T-cell (primary cell): ENCODE measurements around the gene UBR1. TPM values are rescaled to one million over a fixed set of nuclear protein-coding genes. Genes with fewer than 3 reads are reported as not detected.
A peak's percentile ranks its signal among the peaks of the same experiment; 100 is the strongest.

Source experiments
- ATAC-seq, 4 experiments: fragments of 200-7000 bp in 3 of 4; fragments of 150-1000 bp in 1 of 4; cut with Tn5 transposase; replicated peaks in 1 of 4; 1 replicate in 3 of 4; 2 replicates in 1 of 4; pipeline ENCODE4 v1.10.0; 2021; ENCODE audit warnings: moderate library complexity in 3 of 4, mild to moderate bottlenecking in 2 of 4, moderate number of reproducible peaks in 1 of 4
- CTCF ChIA-PET, 2 donors: fragments of 300-600 bp; sonication (Branson Sonifier 250); formaldehyde crosslinking; loops; one replicate each; lab custom pipeline; 2022; ENCODE audit warnings: antibody characterized with exemption in 2 of 2; lab: Charles Lee
- POLR2A ChIA-PET, 2 donors: fragments of 300-600 bp; sonication (Branson Sonifier 250); formaldehyde crosslinking; loops; one replicate each; lab custom pipeline; 2022; ENCODE audit warnings: antibody characterized with exemption in 2 of 2; lab: Charles Lee
- DNase-seq, 35 experiments: peaks; one replicate each; pipeline versions ENCODE4 v3.0.0 to v3.0.0-alpha.2; 2013 to 2023
- H3K27ac ChIP-seq: one replicate; pipeline ENCODE4 v1.5.1; 2013; ENCODE audit warnings: low read length
- H3K27me3 ChIP-seq, 2 experiments: replicated peaks in 1 of 2; 1 replicate in 1 of 2; 2 replicates in 1 of 2; pipeline versions ENCODE4 v1.6.1 to v1.7.0; 2013; ENCODE audit warnings: low read length in 1 of 2, mixed read lengths in 1 of 2; ENCODE audit not compliant: control insufficient read depth in 2 of 2, insufficient read depth in 2 of 2; ENCODE audit errors: extremely low read depth in 1 of 2
- H3K36me3 ChIP-seq, 2 donors: 1 replicate in 1 of 2; 2 replicates in 1 of 2; pipeline versions ENCODE4 v1.6.1 to v1.7.0; 2013; ENCODE audit warnings: low read length in 1 of 2; ENCODE audit not compliant: control insufficient read depth in 2 of 2, insufficient read depth in 1 of 2; ENCODE audit errors: extremely low read depth in 1 of 2
- H3K4me1 ChIP-seq, 2 experiments: 1 replicate in 1 of 2; 2 replicates in 1 of 2; pipeline versions ENCODE4 v1.6.1 to v1.7.0; 2013; ENCODE audit warnings: low read length in 2 of 2, mixed read lengths in 1 of 2; ENCODE audit not compliant: insufficient read depth in 2 of 2, control insufficient read depth in 1 of 2; ENCODE audit errors: extremely low read depth in 1 of 2
- H3K4me3 ChIP-seq, 2 donors: 1 replicate in 1 of 2; 2 replicates in 1 of 2; pipeline versions ENCODE4 v1.5.1 to v1.7.0; 2013; ENCODE audit warnings: mild to moderate bottlenecking in 2 of 2, low read length in 1 of 2, moderate library complexity in 1 of 2; ENCODE audit not compliant: control insufficient read depth in 1 of 2; ENCODE audit errors: extremely low read depth in 1 of 2
- H3K9me3 ChIP-seq: 2 replicates; pipeline ENCODE4 v1.7.0; 2013
- H3K27ac Mint-ChIP-seq, 2 donors: one replicate each; pipeline ENCODE4 v1.8.0; 2020 to 2021; ENCODE audit warnings: mild to moderate bottlenecking in 2 of 2, mixed read lengths in 2 of 2
- H3K27me3 Mint-ChIP-seq, 2 donors: one replicate each; pipeline ENCODE4 v1.8.0; 2021 to 2022; ENCODE audit warnings: mixed read lengths in 2 of 2
- H3K36me3 Mint-ChIP-seq: one replicate; pipeline ENCODE4 v1.8.0; 2021; ENCODE audit warnings: mixed read lengths
- H3K4me1 Mint-ChIP-seq, 3 donors: one replicate each; pipeline ENCODE4 v1.8.0; 2020 to 2022; ENCODE audit warnings: mixed read lengths in 3 of 3, mild to moderate bottlenecking in 1 of 3
- H3K4me3 Mint-ChIP-seq, 3 donors: one replicate each; pipeline ENCODE4 v1.8.0; 2020 to 2022; ENCODE audit warnings: mild to moderate bottlenecking in 3 of 3, mixed read lengths in 3 of 3, moderate library complexity in 3 of 3
- H3K9me3 Mint-ChIP-seq, 3 donors: one replicate each; pipeline ENCODE4 v1.8.0; 2020 to 2022; ENCODE audit warnings: mixed read lengths in 3 of 3
- WGBS: methylation state at CpG from one replicate; pipeline ENCODE4 v1.1.5; 2013; ENCODE audit warnings: missing lambda C conversion rate; ENCODE audit not compliant: insufficient coverage; 5-methylcytosine and 5-hydroxymethylcytosine counted together
- total RNA-seq, 35 experiments: library from RNA in 6 of 35; stranded (reverse) in 6 of 35; fragments of 120-200 nt in 1 of 35; gene quantifications; one replicate each; pipeline versions ENCODE4 v1.2.1 to v1.2.4 and lab custom pipeline; 2013 to 2026

UBR1 gene
- total RNA-seq, 5 donors from 2014 or later (not counting 1 experiment from before 2014, with no cell fraction given): 35.0 to 55.6 (median 41.0) TPM

DNA sequence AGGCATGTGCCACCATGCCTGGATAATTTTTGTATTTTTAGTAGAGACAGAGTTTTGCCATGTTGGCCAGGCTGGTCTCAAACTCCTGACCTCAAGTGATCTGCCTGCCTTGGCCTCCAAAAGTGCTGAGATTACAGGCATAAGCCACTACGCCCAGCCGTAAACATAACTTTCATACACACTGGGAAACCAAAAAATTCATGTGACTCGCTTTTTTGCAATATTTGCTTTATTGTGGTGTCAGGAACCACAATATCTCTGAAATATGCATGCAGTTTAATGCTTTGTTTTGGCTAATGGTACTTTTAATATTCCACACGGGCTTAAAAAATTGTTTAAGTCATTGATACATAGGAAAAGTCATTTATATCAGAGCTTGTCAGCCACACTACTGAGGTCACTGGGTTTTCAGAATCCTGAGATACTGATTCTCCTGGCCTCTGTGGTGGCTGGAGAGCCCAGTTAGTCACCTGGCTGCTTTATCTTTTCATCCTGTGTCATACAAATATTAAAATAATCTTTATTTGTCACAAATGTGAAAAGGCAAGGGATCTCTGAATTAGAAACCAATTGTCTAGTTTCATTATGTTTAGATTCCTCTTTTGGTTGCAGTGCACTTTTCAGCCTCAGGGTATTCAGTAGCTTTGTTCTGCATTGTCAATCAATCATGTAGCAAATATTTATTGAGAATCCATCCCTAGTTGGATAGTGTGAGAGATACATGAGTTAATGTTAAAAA lies 37.5 kb upstream of the UBR1 start:
- Mint-ChIP-seq H3K4me3 (no peak overlapping the region), H3K36me3 (peaks cover 51% of the 10 kb centered on the region), H3K27me3 (no peaks in the 10 kb centered on the region), H3K27ac (no peak overlapping the region), H3K9me3 (no peaks in the 10 kb centered on the region), H3K4me1 (peaks cover 15 to 19% (median 17%) of the 10 kb centered on the region in 3 donors)
- no peak overlapping the region for H3K4me3 ChIP-seq
- H3K36me3 ChIP-seq: peaks cover 0 to 24% of the 10 kb centered on the region in 2 donors
- no peak for ATAC-seq
- CTCF ChIA-PET: no interaction called here
- whole genome bisulfite sequencing: no CpG with 5 or more reads among the region's 4 CpGs
- no peaks in the 10 kb centered on the region for H3K9me3 ChIP-seq
- POLR2A ChIA-PET: no interaction called here
- no peak overlapping the region for H3K27ac ChIP-seq
- no peak for DNase-seq
- H3K4me1 ChIP-seq: peaks cover 0 to 6% of the 10 kb centered on the region in 2 experiments
- no peaks in the 10 kb centered on the region for H3K27me3 ChIP-seq

DNA sequence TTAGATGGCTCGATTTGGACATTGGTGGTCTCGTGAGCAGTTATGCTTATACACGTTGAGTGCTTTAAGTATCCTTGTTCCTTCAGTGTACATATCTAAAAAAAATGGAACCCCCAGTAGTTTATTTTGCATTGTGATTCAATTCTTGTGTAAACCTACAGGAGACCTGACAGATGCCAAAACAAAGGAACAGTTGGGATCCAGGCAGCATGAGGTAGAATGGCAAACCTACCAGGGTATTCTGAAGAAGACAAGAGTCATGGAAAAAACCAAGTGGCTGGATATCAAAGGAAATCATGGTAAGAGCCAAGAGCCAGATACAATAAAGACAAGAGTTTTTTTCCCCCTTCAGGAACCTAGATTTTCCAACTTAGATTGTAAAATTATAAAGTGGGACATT lies 29.5 kb upstream of the UBR1 start:
- no peak overlapping the region for H3K27ac Mint-ChIP-seq
- H3K36me3 Mint-ChIP-seq: peaks cover 30% of the 10 kb centered on the region
- DNase-seq (no peak), ATAC-seq (no peak)
- Histone ChIP-seq H3K27me3 (peaks cover 0 to 2% of the 10 kb centered on the region in 2 experiments), H3K27ac (no peak overlapping the region), H3K4me3 (no peak overlapping the region), H3K4me1 (peaks cover 5 to 15% of the 10 kb centered on the region in 2 experiments), H3K9me3 (no peaks in the 10 kb centered on the region), H3K36me3 (peaks cover 3 to 29% of the 10 kb centered on the region in 2 donors)
- peak overlapping the region in 1 of 3 donors; percentile 92 for H3K4me3 Mint-ChIP-seq
- peaks cover 20 to 31% (median 21%) of the 10 kb centered on the region in 3 donors for H3K4me1 Mint-ChIP-seq
- 100% methylated on average over 3 of the region's 3 CpGs for WGBS
- no peaks in the 10 kb centered on the region for H3K9me3 Mint-ChIP-seq
- H3K27me3 Mint-ChIP-seq: no peaks in the 10 kb centered on the region
- ChIA-PET CTCF (no interaction called here), POLR2A (no interaction called here)

DNA sequence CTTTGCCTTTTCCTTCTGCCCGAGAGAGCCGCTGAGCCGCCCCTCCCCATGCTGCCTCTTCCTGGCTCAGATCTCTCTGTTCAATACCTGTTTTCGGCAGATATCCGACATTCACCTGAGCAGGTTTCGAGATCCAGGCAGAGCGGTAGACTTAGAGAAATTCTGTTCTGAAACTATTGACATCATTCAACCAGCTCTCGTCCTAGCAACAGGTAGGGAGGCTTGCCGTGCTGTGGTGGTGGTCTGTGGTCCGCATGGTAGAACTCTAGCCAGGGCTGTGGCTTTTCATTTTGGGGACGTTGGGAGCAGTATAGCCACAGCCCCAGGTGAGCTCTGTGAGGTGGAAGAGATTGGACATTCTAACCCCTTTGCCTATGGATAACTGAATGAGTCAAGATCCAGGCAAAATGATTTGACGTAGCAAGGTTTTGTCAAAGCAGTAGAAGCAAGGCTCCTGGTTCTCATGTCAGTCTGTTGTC lies 28.4 kb upstream of the UBR1 start:
- DNase-seq (peak in 1 of 35 experiments; percentile 25), ATAC-seq (peak in 3 of 4 experiments; percentile 8 to 56 (median 34))
- H3K27me3 Mint-ChIP-seq: no peaks in the 10 kb centered on the region
- Histone ChIP-seq H3K9me3 (no peaks in the 10 kb centered on the region), H3K4me3 (peak overlapping the region; percentile 81 to 88), H3K27me3 (peaks cover 0 to 2% of the 10 kb centered on the region in 2 experiments), H3K27ac (peak overlapping the region; percentile 46), H3K4me1 (peaks cover 5 to 15% of the 10 kb centered on the region in 2 experiments), H3K36me3 (peaks cover 3 to 21% of the 10 kb centered on the region in 2 donors)
- no peaks in the 10 kb centered on the region for H3K9me3 Mint-ChIP-seq
- POLR2A ChIA-PET: interaction anchor here in 1 of 2 donors (0.5 kb wide), 1 partner anchor 611 kb away, joined by 8 read pairs; no protein-coding TSS in a partner anchor
- peak overlapping the region; percentile 90 to 93 (median 92) for H3K4me3 Mint-ChIP-seq
- H3K36me3 Mint-ChIP-seq: peaks cover 19% of the 10 kb centered on the region
- peak overlapping the region; percentile 88 to 89 for H3K27ac Mint-ChIP-seq
- WGBS: 34% methylated on average over 3 of the region's 12 CpGs
- CTCF ChIA-PET: interaction anchor here in 1 of 2 donors (1.0 to 1.2 kb wide), 2 partner anchors 12 to 28 kb away, joined by 4 read pairs; partner anchors contain the start of gene UBR1
- H3K4me1 Mint-ChIP-seq: peaks cover 20 to 31% (median 21%) of the 10 kb centered on the region in 3 donors

DNA sequence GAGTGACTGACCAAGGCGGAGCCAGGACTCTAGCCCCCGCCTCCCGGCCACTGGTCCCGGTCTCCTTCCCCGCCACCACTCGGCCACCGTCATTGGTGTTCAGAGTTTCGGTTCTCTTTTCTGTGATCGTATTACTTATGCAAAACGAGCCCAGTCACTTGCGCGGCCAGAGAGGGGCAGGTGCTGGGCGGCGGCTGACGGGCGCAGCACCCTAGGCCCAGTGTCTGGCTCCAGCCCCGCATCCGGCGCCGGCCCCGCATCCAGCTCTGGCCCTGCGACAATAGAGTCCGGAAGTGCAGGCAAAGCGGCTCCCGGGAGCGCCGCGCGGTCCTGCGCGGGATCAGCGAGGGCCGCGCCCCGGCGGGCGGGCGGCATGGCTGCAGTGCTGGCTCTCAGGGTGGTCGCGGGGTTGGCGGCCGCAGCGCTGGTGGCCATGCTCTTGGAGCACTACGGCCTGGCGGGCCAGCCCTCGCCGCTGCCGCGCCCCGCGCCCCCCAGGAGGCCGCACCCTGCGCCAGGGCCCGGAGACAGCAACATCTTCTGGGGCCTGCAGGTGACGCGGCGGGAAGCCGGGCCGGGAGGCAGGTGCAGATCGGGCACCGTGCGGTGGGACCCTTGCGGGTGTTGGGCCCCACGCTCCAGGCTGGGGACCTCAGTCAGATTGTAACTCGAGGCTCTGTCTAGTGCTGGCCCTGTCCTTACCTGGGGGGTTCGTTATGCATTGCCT lies 27.8 kb upstream of the UBR1 start, which contains the start of gene TMEM62:
Gene TMEM62, plus strand, starts transcription at position 157 of the 727 bp plus-strand sequence. Its CDS starts 217 bp downstream, at position 374.
- Histone ChIP-seq H3K9me3 (no peaks in the 10 kb centered on the region), H3K27me3 (peaks cover 0 to 2% of the 10 kb centered on the region in 2 experiments), H3K36me3 (peaks cover 3 to 17% of the 10 kb centered on the region in 2 donors), H3K4me1 (peaks cover 5 to 15% of the 10 kb centered on the region in 2 experiments), H3K4me3 (peak within 1 kb of the TSS; percentile 81 to 88), H3K27ac (peak within 1 kb of the TSS; percentile 82)
- peaks cover 0 to 3% of the 10 kb centered on the region in 2 donors for H3K27me3 Mint-ChIP-seq
- ChIA-PET CTCF (interaction anchor here in 1 of 2 donors (1.0 to 1.2 kb wide), 2 partner anchors 12 to 28 kb away, joined by 4 read pairs; partner anchors contain the start of gene UBR1), POLR2A (interaction anchor here in 1 of 2 donors (0.5 kb wide), 1 partner anchor 611 kb away, joined by 8 read pairs; no protein-coding TSS in a partner anchor)
- under 1% methylated on average over 66 of the region's 66 CpGs for WGBS
- peak within 1 kb of the TSS; percentile 90 to 93 (median 92) for H3K4me3 Mint-ChIP-seq
- ATAC-seq: peak; percentile 77 to 82 (median 81)
- H3K36me3 Mint-ChIP-seq: peaks cover 14% of the 10 kb centered on the region
- peak within 1 kb of the TSS; percentile 89 for H3K27ac Mint-ChIP-seq
- DNase-seq: peak; percentile 20 to 69 (median 45)
- peaks cover 0 to 3% (median 0%) of the 10 kb centered on the region in 3 donors for H3K9me3 Mint-ChIP-seq
- peaks cover 20 to 31% (median 21%) of the 10 kb centered on the region in 3 donors for H3K4me1 Mint-ChIP-seq

DNA sequence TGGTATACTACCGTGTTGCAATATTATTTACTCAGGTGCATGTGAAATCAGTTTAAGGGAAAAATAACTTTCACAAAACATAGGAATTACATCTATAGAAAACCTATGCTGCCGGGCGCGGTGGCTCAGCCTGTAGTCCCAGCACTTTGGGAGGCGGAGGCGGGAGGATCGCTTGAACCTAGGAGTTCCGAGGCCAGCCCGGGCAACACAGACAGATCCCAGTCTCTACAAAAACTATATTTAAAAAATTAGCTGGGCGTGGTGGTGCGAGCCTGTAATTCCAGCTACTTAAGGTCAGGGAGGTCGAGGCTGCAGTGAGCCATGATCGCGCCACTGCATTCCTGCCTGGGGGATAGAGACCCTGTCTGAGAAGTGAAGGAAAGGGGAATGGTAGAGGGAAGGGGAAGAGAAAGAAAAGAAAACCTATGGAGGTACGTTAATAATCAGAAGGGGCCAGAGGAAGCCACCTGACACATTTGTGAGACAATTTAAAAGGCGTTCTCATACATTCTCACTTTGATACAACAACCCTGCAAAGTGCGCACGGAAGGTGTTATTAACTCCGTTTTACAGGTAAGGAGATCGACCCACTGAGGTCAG lies 27.1 kb upstream of the UBR1 start:
- Histone ChIP-seq H3K9me3 (no peaks in the 10 kb centered on the region), H3K4me1 (peaks cover 5 to 15% of the 10 kb centered on the region in 2 experiments), H3K27ac (peak overlapping the region; percentile 82), H3K4me3 (peak overlapping the region; percentile 81 to 88), H3K27me3 (peaks cover 0 to 2% of the 10 kb centered on the region in 2 experiments), H3K36me3 (peaks cover 3 to 11% of the 10 kb centered on the region in 2 donors)
- Mint-ChIP-seq H3K4me1 (peaks cover 20 to 31% (median 21%) of the 10 kb centered on the region in 3 donors), H3K27me3 (peaks cover 0 to 3% of the 10 kb centered on the region in 2 donors), H3K9me3 (peaks cover 0 to 4% (median 0%) of the 10 kb centered on the region in 3 donors), H3K36me3 (peaks cover 8% of the 10 kb centered on the region), H3K27ac (peak overlapping the region; percentile 89), H3K4me3 (peak overlapping the region; percentile 90 to 92 (median 90))
- POLR2A ChIA-PET: no interaction called here
- DNase-seq: no peak
- CTCF ChIA-PET: interaction anchor here in 1 of 2 donors (0.6 kb wide), 1 partner anchor 1291 kb away, joined by 8 read pairs; no protein-coding TSS in a partner anchor
- ATAC-seq: no peak
- 27% methylated on average over 8 of the region's 20 CpGs for WGBS
